ENCODE results near the gene UBA52. TPM values are rescaled to one million over a fixed set of nuclear protein-coding genes. Genes with fewer than 3 reads are reported as not detected.

Gene UBA52
- total and polyA plus RNA-seq, 2 of the 8 experiments (the other 6 are each of a cell fraction or from before 2014, with no cell fraction given) = 1,340 to 5,409 TPM

GRCh38 chr19:18610245-18610555 is 38.5 kb downstream of the UBA52 start:
- Histone ChIP-seq H4K91ac (replicated peaks; ENCODE audit: insufficient read length, low read length) (peak overlapping the region; percentile 96), H3K4ac (replicated peaks; ENCODE audit: insufficient read length, low read depth, low read length) (peak overlapping the region; percentile 90), H2BK20ac (ENCODE audit: low read length) (peak overlapping the region; percentile 72; the same call in 1 of the 2 replicates), H4K5ac (ENCODE audit: insufficient read length, low read depth, low read length) (no peak overlapping the region), H2AFZ (ENCODE audit: low read length) (no peak overlapping the region), H3K79me1 (ENCODE audit: low read depth, low read length) (no peaks in the 10 kb centered on the region), H3K4me1 (replicated peaks in 1 of 4; ENCODE audit: control insufficient read depth in 3 of 4, insufficient read depth in 4 of 4, low read length in 3 of 4) (peaks cover 28 to 56% (median 38%) of the 10 kb centered on the region in 4 experiments), H3K18ac (ENCODE audit: extremely low read depth, low read length) (peak overlapping the region; percentile 86; the same call in 1 of the 2 replicates), H3K14ac (ENCODE audit: insufficient read length) (no peak overlapping the region), H2BK120ac (replicated peaks; ENCODE audit: low read depth, low read length) (peak overlapping the region; percentile 75), H3K9ac (replicated peaks in 1 of 4; ENCODE audit: extremely low read depth in 1 of 4, low read depth in 3 of 4, low read length in 3 of 4) (no peak overlapping the region), H3K23ac (ENCODE audit: insufficient read length) (no peak overlapping the region), H3K4me3 (ENCODE audit: extremely low read depth in 1 of 4, insufficient read depth in 2 of 4, low read depth in 3 of 4, low read length in 4 of 4) (peak overlapping the region in 3 of 4 experiments; percentile 1 to 75 (median 3); a peak in 2 of 8 replicates), H2BK12ac (ENCODE audit: low read depth, low read length) (peak overlapping the region; percentile 68; the same call in 1 of the 2 replicates), H3K79me2 (ENCODE audit: control insufficient read depth in 1 of 2, insufficient read depth in 2 of 2, low read length in 2 of 2) (no peaks in the 10 kb centered on the region), H3K4me2 (ENCODE audit: insufficient read depth in 1 of 2, low read depth in 2 of 2, low read length in 2 of 2) (peak overlapping the region; percentile 80 to 95), H4K20me1 (replicated peaks in 1 of 2; ENCODE audit: control insufficient read depth in 1 of 2, insufficient read depth in 2 of 2, low read length in 2 of 2) (peaks cover 0 to 17% of the 10 kb centered on the region in 2 experiments), H3K23me2 (ENCODE audit: low read depth, low read length) (peaks cover 24% of the 10 kb centered on the region), H3K56ac (replicated peaks; ENCODE audit: insufficient read length, low read depth, low read length) (no peak overlapping the region), H2BK15ac (ENCODE audit: low read length) (peak overlapping the region; percentile 74), H2AK5ac (ENCODE audit: low read depth, low read length) (peak overlapping the region; percentile 77; the same call in 1 of the 2 replicates), H3K27ac (ENCODE audit: low read depth, low read length) (no peak overlapping the region), H2BK5ac (ENCODE audit: low read depth, low read length) (peak overlapping the region; percentile 94; the same call in 1 of the 2 replicates), H4K8ac (ENCODE audit: extremely low read depth, insufficient read depth, low read length) (peak overlapping the region; percentile 63), H3K9me3 (ENCODE audit: insufficient read depth in 2 of 2, low read depth in 1 of 2, low read length in 1 of 2) (no peaks in the 10 kb centered on the region), H3K27me3 (replicated peaks in 1 of 4; ENCODE audit: control insufficient read depth in 3 of 4, extremely low read depth in 1 of 4, insufficient read depth in 3 of 4, low read length in 3 of 4) (peaks cover 81 to 96% (median 92%) of the 10 kb centered on the region in 4 experiments), H3K36me3 (ENCODE audit: control insufficient read depth in 2 of 4, insufficient read depth in 4 of 4, low read length in 3 of 4) (peaks cover 0 to 17% (median 0%) of the 10 kb centered on the region in 4 experiments; a peak in 1 of 8 replicates)
- ChIA-PET CTCF (ENCODE audit: partially characterized antibody) (interaction anchor here (0.5 to 1.7 kb wide), 7 partner anchors 11 to 134 kb away, joined by 3 to 5 read pairs (median 3); no protein-coding TSS in a partner anchor), POLR2A (ENCODE audit: partially characterized antibody) (interaction anchor here (0.7 to 1.3 kb wide), 6 partner anchors 9 to 65 kb away, joined by 3 to 4 read pairs (median 3); no protein-coding TSS in a partner anchor)
- no peak for DNase-seq (ENCODE audit: low read depth in 1 of 2, low spot score in 2 of 2)
- TF ChIP-seq TAF7 (optimal IDR thresholded peaks at IDR 0.05; ENCODE audit: borderline replicate concordance, low read depth, low read length) = no peak
- TF ChIP-seq CHD2 (IDR thresholded peaks at IDR 0.05; ENCODE audit: low read length) = no peak
- no peak for TF ChIP-seq SP4 (IDR thresholded peaks at IDR 0.05; ENCODE audit: low read length)
- no peak for TF ChIP-seq CTBP2 (IDR thresholded peaks at IDR 0.05; ENCODE audit: borderline replicate concordance, insufficient read depth, insufficient read length, low read length)
- TF ChIP-seq PHF8 (conservative IDR thresholded peaks at IDR 0.05; ENCODE audit: low read depth, low read length) = no peak
- no peak for TF ChIP-seq EP300 (IDR thresholded peaks at IDR 0.05; ENCODE audit: borderline replicate concordance in 1 of 2, low read depth in 2 of 2, low read length in 2 of 2)
- 32% methylated on average over 3 of the region's 3 CpGs; no CpG with 5 or more reads in 1 of the 2 experiments for WGBS, 2 experiments (ENCODE audit: extremely low coverage in 1 of 2, insufficient coverage in 1 of 2, insufficient read length in 1 of 2, insufficient replicate concordance in 2 of 2, low coverage in 1 of 2, low lambda C conversion rate in 2 of 2, missing lambda C conversion rate in 1 of 2)
- no peak for FAIRE-seq
